H1 (cell line): ENCODE data around the gene ARID3B. TPM values are rescaled to one million over a fixed set of nuclear protein-coding genes. Genes with fewer than 3 reads are reported as not detected.

Source experiments
- CTCF ChIA-PET: fragments of 300-600 bp; sonication (Branson Sonifier 250); formaldehyde crosslinking; loops from one replicate; lab custom pipeline; 2021; ENCODE audit not compliant: partially characterized antibody; lab: Charles Lee
- POLR2A ChIA-PET: fragments of 300-600 bp; sonication (Branson Sonifier 250); formaldehyde crosslinking; loops from one replicate; lab custom pipeline; 2021; ENCODE audit warnings: inconsistent platforms; ENCODE audit not compliant: partially characterized antibody; lab: Charles Lee
- DNase-seq, 2 experiments: peaks; one replicate each; pipeline versions ENCODE4 v3.0.0 to v3.0.0-alpha.2; 2010 to 2022; ENCODE audit warnings: low spot score in 2 of 2, low read depth in 1 of 2, mixed read lengths in 1 of 2
- FAIRE-seq: peaks from 2 replicates; lab custom pipeline; 2011; peaks lifted over from hg19 to GRCh38; lab: Jason Lieb, UNC
- H2AFZ ChIP-seq: 2 replicates; pipeline ENCODE4 v1.8.1; 2012; ENCODE audit warnings: low read length, inconsistent platforms
- H2AK5ac ChIP-seq: 2 replicates; pipeline ENCODE4 v1.6.1; 2013; ENCODE audit warnings: low read depth, low read length
- H2BK120ac ChIP-seq: replicated peaks from 2 replicates; pipeline ENCODE3; 2013; ENCODE audit warnings: low read depth, low read length, inconsistent platforms
- H2BK12ac ChIP-seq: 2 replicates; pipeline ENCODE4 v1.6.1; 2013; ENCODE audit warnings: low read depth, low read length
- H2BK15ac ChIP-seq: 2 replicates; pipeline ENCODE4 v1.6.1; 2013; ENCODE audit warnings: low read length
- H2BK20ac ChIP-seq: 2 replicates; pipeline ENCODE4 v1.6.1; 2013; ENCODE audit warnings: low read length
- H2BK5ac ChIP-seq: 2 replicates; pipeline ENCODE4 v1.6.1; 2013; ENCODE audit warnings: low read depth, low read length
- H3K14ac ChIP-seq: 2 replicates; pipeline ENCODE4 v1.6.1; 2013; ENCODE audit warnings: inconsistent platforms; ENCODE audit not compliant: insufficient read length
- H3K18ac ChIP-seq: 2 replicates; pipeline ENCODE4 v1.6.1; 2013; ENCODE audit warnings: low read length; ENCODE audit errors: extremely low read depth
- H3K23ac ChIP-seq: 2 replicates; pipeline ENCODE4 v1.6.1; 2013; ENCODE audit warnings: inconsistent platforms; ENCODE audit not compliant: insufficient read length
- H3K23me2 ChIP-seq: 2 replicates; pipeline ENCODE4 v1.6.1; 2013; ENCODE audit warnings: low read depth, low read length
- H3K27ac ChIP-seq: 2 replicates; pipeline ENCODE4 v1.6.1; 2011; ENCODE audit warnings: low read depth, low read length, inconsistent platforms
- H3K27me3 ChIP-seq, 4 experiments: replicated peaks in 1 of 4; 1 replicate in 1 of 4; 2 replicates in 3 of 4; pipeline versions ENCODE4 v1.6.1 to v1.8.1; 2011 to 2013; ENCODE audit warnings: low read length in 3 of 4, mild to moderate bottlenecking in 3 of 4, inconsistent platforms in 2 of 4, mixed read lengths in 2 of 4, moderate library complexity in 1 of 4; ENCODE audit not compliant: control insufficient read depth in 3 of 4, insufficient read depth in 3 of 4; ENCODE audit errors: extremely low read depth in 1 of 4
- H3K36me3 ChIP-seq, 4 experiments: 2 replicates each; pipeline versions ENCODE4 v1.6.1 to v1.8.1; 2011 to 2013; ENCODE audit warnings: mild to moderate bottlenecking in 4 of 4, low read length in 3 of 4, moderate library complexity in 2 of 4, control low read depth in 1 of 4, inconsistent platforms in 1 of 4; ENCODE audit not compliant: insufficient read depth in 4 of 4, control insufficient read depth in 2 of 4
- H3K4ac ChIP-seq: replicated peaks from 2 replicates; pipeline ENCODE3; 2013; ENCODE audit warnings: low read length, low read depth, mixed read lengths, inconsistent platforms; ENCODE audit not compliant: insufficient read length
- H3K4me1 ChIP-seq, 4 experiments: replicated peaks in 1 of 4; 1 replicate in 1 of 4; 2 replicates in 3 of 4; pipeline versions ENCODE4 v1.6.1 to v1.8.1; 2011 to 2013; ENCODE audit warnings: low read length in 3 of 4, inconsistent platforms in 2 of 4, mixed read lengths in 1 of 4; ENCODE audit not compliant: insufficient read depth in 4 of 4, control insufficient read depth in 3 of 4
- H3K4me2 ChIP-seq, 2 experiments: 2 replicates each; pipeline versions ENCODE4 v1.6.1 to v1.8.1; 2011 to 2013; ENCODE audit warnings: low read depth in 2 of 2, low read length in 2 of 2, control low read depth in 1 of 2, inconsistent platforms in 1 of 2, mild to moderate bottlenecking in 1 of 2; ENCODE audit not compliant: insufficient read depth in 1 of 2
- H3K4me3 ChIP-seq, 4 experiments: fragments of 200-600, 300-600 bp in 1 of 4; sonication (generic), shearing (Covaris generic), sonication (Bioruptor Twin) in 1 of 4; 2 replicates each; pipeline versions ENCODE4 v1.5.1 to v1.8.1; 2011 to 2016; ENCODE audit warnings: low read length in 4 of 4, low read depth in 3 of 4, control low read depth in 2 of 4, inconsistent platforms in 2 of 4, mild to moderate bottlenecking in 2 of 4, mixed read lengths in 1 of 4, moderate library complexity in 1 of 4; ENCODE audit not compliant: insufficient read depth in 2 of 4; ENCODE audit errors: extremely low read depth in 1 of 4
- H3K56ac ChIP-seq: replicated peaks from 2 replicates; pipeline ENCODE3; 2013; ENCODE audit warnings: low read depth, mild to moderate bottlenecking, mixed read lengths, low read length, inconsistent platforms; ENCODE audit not compliant: insufficient read length
- H3K79me1 ChIP-seq: 2 replicates; pipeline ENCODE4 v1.6.1; 2013; ENCODE audit warnings: low read depth, low read length, control low read depth
- H3K79me2 ChIP-seq, 2 experiments: 2 replicates each; pipeline versions ENCODE4 v1.6.1 to v1.8.1; 2012 to 2013; ENCODE audit warnings: low read length in 2 of 2, mild to moderate bottlenecking in 2 of 2, inconsistent platforms in 1 of 2; ENCODE audit not compliant: insufficient read depth in 2 of 2, control insufficient read depth in 1 of 2
- H3K9ac ChIP-seq, 4 experiments: replicated peaks in 1 of 4; 1 replicate in 1 of 4; 2 replicates in 3 of 4; pipeline versions ENCODE4 v1.6.1 to v1.8.1; 2011 to 2013; ENCODE audit warnings: low read depth in 3 of 4, low read length in 3 of 4, control low read depth in 2 of 4, mild to moderate bottlenecking in 2 of 4, moderate library complexity in 2 of 4, inconsistent platforms in 1 of 4; ENCODE audit errors: extremely low read depth in 1 of 4
- H3K9me3 ChIP-seq, 2 experiments: 2 replicates each; pipeline versions ENCODE4 v1.6.1 to v1.8.1; 2012 to 2013; ENCODE audit warnings: mild to moderate bottlenecking in 2 of 2, moderate library complexity in 2 of 2, control low read depth in 1 of 2, inconsistent platforms in 1 of 2, low read depth in 1 of 2, low read length in 1 of 2, mixed read lengths in 1 of 2; ENCODE audit not compliant: insufficient read depth in 2 of 2
- H4K20me1 ChIP-seq, 2 experiments: replicated peaks in 1 of 2; 2 replicates each; pipeline versions ENCODE3 to v1.8.1; 2011 to 2013; ENCODE audit warnings: inconsistent platforms in 2 of 2, low read length in 2 of 2, mild to moderate bottlenecking in 1 of 2; ENCODE audit not compliant: insufficient read depth in 2 of 2, control insufficient read depth in 1 of 2
- H4K5ac ChIP-seq: 2 replicates; pipeline ENCODE4 v1.6.1; 2013; ENCODE audit warnings: low read length, low read depth, mixed read lengths, inconsistent platforms; ENCODE audit not compliant: insufficient read length
- H4K8ac ChIP-seq: 2 replicates; pipeline ENCODE4 v1.8.0; 2013; ENCODE audit warnings: mild to moderate bottlenecking, moderate library complexity, low read length, inconsistent platforms; ENCODE audit not compliant: insufficient read depth; ENCODE audit errors: extremely low read depth
- H4K91ac ChIP-seq: replicated peaks from 2 replicates; pipeline ENCODE3; 2013; ENCODE audit warnings: low read length, mixed read lengths, inconsistent platforms; ENCODE audit not compliant: insufficient read length
- BACH1 ChIP-seq: IDR thresholded peaks from 2 replicates; pipeline ENCODE4 v1.6.1; 2012; ENCODE audit warnings: low read length, improper control_type of control experiment
- GTF2F1 ChIP-seq: IDR thresholded peaks from 2 replicates; pipeline ENCODE4 v1.6.1; 2012; ENCODE audit warnings: low read depth, low read length, improper control_type of control experiment, borderline replicate concordance
- HDAC2 ChIP-seq, 2 experiments: fragments of 300-600 bp in 1 of 2; sonication (generic) in 1 of 2; IDR thresholded peaks; 2 replicates each; pipeline ENCODE4 v1.6.1; 2011 to 2012; ENCODE audit warnings: low read depth in 2 of 2, low read length in 2 of 2, mild to moderate bottlenecking in 2 of 2, moderate library complexity in 2 of 2, borderline replicate concordance in 1 of 2, inconsistent platforms in 1 of 2
- JUND ChIP-seq: IDR thresholded peaks from 2 replicates; pipeline ENCODE4 v1.6.1; 2011; ENCODE audit warnings: mild to moderate bottlenecking, improper control_type of control experiment, low read length
- NANOG ChIP-seq: IDR thresholded peaks from 2 replicates; pipeline ENCODE4 v1.6.1; 2011; ENCODE audit warnings: low read length, low read depth, mild to moderate bottlenecking, inconsistent platforms; ENCODE audit not compliant: insufficient read depth, poor library complexity, severe bottlenecking
- PHF8 ChIP-seq: fragments of 200-600 bp; sonication (generic); conservative IDR thresholded peaks from 2 replicates; pipeline ENCODE4 v1.7.1; 2012; ENCODE audit warnings: low read depth, mild to moderate bottlenecking, inconsistent platforms, low read length, moderate library complexity
- POLR2A ChIP-seq, 2 experiments: IDR thresholded peaks; 1 replicate in 1 of 2; 2 replicates in 1 of 2; pipeline ENCODE4 v1.6.1; 2011; ENCODE audit warnings: low read depth in 2 of 2, low read length in 2 of 2, mild to moderate bottlenecking in 2 of 2; ENCODE audit errors: control extremely low read depth in 1 of 2
- POLR2AphosphoS5 ChIP-seq: IDR thresholded peaks from 2 replicates; pipeline ENCODE4 v1.6.1; 2011; ENCODE audit warnings: low read depth, low read length
- RAD21 ChIP-seq, 2 experiments: IDR thresholded peaks in 1 of 2; conservative IDR thresholded peaks in 1 of 2; 2 replicates each; pipeline ENCODE4 v1.6.1; 2011; ENCODE audit warnings: low read depth in 2 of 2, low read length in 2 of 2, improper control_type of control experiment in 1 of 2, inconsistent platforms in 1 of 2, mild to moderate bottlenecking in 1 of 2, moderate library complexity in 1 of 2
- RNF2 ChIP-seq: fragments of 200-900, 300-1000 bp; sonication (generic); IDR thresholded peaks from 2 replicates; pipeline ENCODE4 v1.7.1; 2016; ENCODE audit warnings: borderline replicate concordance, low read depth, mild to moderate bottlenecking, antibody characterized with exemption, low read length; ENCODE audit not compliant: poor library complexity, severe bottlenecking; ENCODE audit errors: missing control alignments
- SP1 ChIP-seq: IDR thresholded peaks from 2 replicates; pipeline ENCODE4 v1.6.1; 2011; ENCODE audit warnings: low read depth, low read length
- SUZ12 ChIP-seq: fragments of 200-600 bp; sonication (generic); IDR thresholded peaks from 2 replicates; pipeline ENCODE4 v1.6.1; 2012; ENCODE audit warnings: mild to moderate bottlenecking, inconsistent platforms, low read length, moderate library complexity, mixed read lengths
- WGBS, 2 experiments: shearing (Covaris generic) in 1 of 2; methylation state at CpG; one replicate each; pipeline versions ENCODE4 v1.1.6 to v1.1.7; 2013 to 2015; ENCODE audit warnings: low lambda C conversion rate in 2 of 2, mixed read lengths in 2 of 2, inconsistent platforms in 1 of 2, low coverage in 1 of 2, missing lambda C conversion rate in 1 of 2; ENCODE audit not compliant: insufficient replicate concordance in 2 of 2, insufficient coverage in 1 of 2, insufficient read length in 1 of 2; ENCODE audit errors: extremely low coverage in 1 of 2, missing lambda C conversion rate in 1 of 2; 5-methylcytosine and 5-hydroxymethylcytosine counted together
- polyA plus RNA-seq, 7 experiments: library from polyadenylated mRNA; depleted of rRNA in 3 of 7; stranded (reverse) in 5 of 7; unstranded in 2 of 7; fragments of >200 nt in 5 of 7; fragments of 200-250 nt in 2 of 7; gene quantifications; 1 replicate in 5 of 7; 2 replicates in 1 of 7; 4 replicates in 1 of 7; pipeline versions ENCODE4 v1.2.1 to v1.2.3, GENCODE V29; 2011 to 2013; ENCODE audit warnings: missing spikeins in 2 of 7, mixed read lengths in 2 of 7
- total RNA-seq: library from RNA; stranded (reverse); fragmentation: NEBNext Ultra II Directional; extraction: Animal tissue kit (Norgen Biotek cat#: 25700); gene quantifications from 2 replicates; pipeline ENCODE4 v1.2.1, GENCODE V29; 2021

Gene ARID3B
- total and polyA plus RNA-seq, 2 of the 8 experiments (the other 6 are each of a cell fraction or from before 2014, with no cell fraction given) = 81.0 to 115 TPM

- Histone ChIP-seq H3K9me3 (no peaks in the 10 kb centered on the region), H3K23ac (no peak overlapping the region), H3K9ac (no peak overlapping the region), H3K23me2 (no peaks in the 10 kb centered on the region), H4K91ac (no peak overlapping the region), H3K27me3 (no peaks in the 10 kb centered on the region), H2BK12ac (no peak overlapping the region), H2BK120ac (no peak overlapping the region), H3K4me2 (no peak overlapping the region), H2AFZ (no peak overlapping the region), H3K4ac (no peak overlapping the region), H3K18ac (no peak overlapping the region), H4K8ac (no peak overlapping the region), H3K36me3 (peaks cover 12 to 39% (median 22%) of the 10 kb centered on the region in 4 experiments), H4K20me1 (peaks cover 8 to 20% of the 10 kb centered on the region in 2 experiments), H3K27ac (no peak overlapping the region), H2BK15ac (no peak overlapping the region), H3K56ac (no peak overlapping the region), H2AK5ac (no peak overlapping the region), H3K14ac (no peak overlapping the region), H2BK5ac (no peak overlapping the region), H2BK20ac (no peak overlapping the region), H3K79me2 (peaks cover 0 to 10% of the 10 kb centered on the region in 2 experiments; a peak in 1 of 4 replicates), H4K5ac (no peak overlapping the region), H3K4me1 (peaks cover 0 to 6% (median 5%) of the 10 kb centered on the region in 4 experiments; a peak in 3 of 7 replicates), H3K4me3 (no peak overlapping the region), H3K79me1 (0 out of 2 replicates have a peak, but pooled peaks cover 10% of the 10 kb centered on the region)
- 81% methylated on average over 4 of the region's 4 CpGs; no CpG with 5 or more reads in 1 of the 2 experiments for WGBS, 2 experiments
- FAIRE-seq = no peak
- POLR2A ChIA-PET = interaction anchor here (0.7 to 2.6 kb wide), 3 partner anchors 13 to 37 kb away, joined by 3 to 12 read pairs (median 4); no protein-coding TSS in a partner anchor
- TF ChIP-seq POLR2A (IDR thresholded peaks at IDR 0.05; ENCODE audit: control extremely low read depth in 1 of 2, low read depth in 2 of 2, low read length in 2 of 2) (no peak), HDAC2 (IDR thresholded peaks at IDR 0.05; ENCODE audit: borderline replicate concordance in 1 of 2, low read depth in 2 of 2, low read length in 2 of 2) (no peak), PHF8 (no peak), BACH1 (no peak), RNF2 (no peak), GTF2F1 (no peak), SUZ12 (no peak), NANOG (no peak), RAD21 (IDR thresholded peaks at IDR 0.05 in 1 of 2, conservative IDR thresholded peaks at IDR 0.05 in 1 of 2; ENCODE audit: low read depth in 2 of 2, low read length in 2 of 2) (no peak), POLR2AphosphoS5 (no peak), JUND (no peak), SP1 (no peak)
- CTCF ChIA-PET = interaction anchor here (1.2 to 1.8 kb wide), 2 partner anchors 10 to 18 kb away, joined by 3 to 5 read pairs; no protein-coding TSS in a partner anchor
- no peak for DNase-seq
Observed at GRCh38 chr15:74584779-74585178, 43.8 kb downstream of the ARID3B start.
